Occipital lobe (tissue), 2 donors: ENCODE measurements around the gene AFDN. TPM values are rescaled to one million over a fixed set of nuclear protein-coding genes. Genes with fewer than 3 reads are reported as not detected.

Experiments used
- DNase-seq: peaks from one replicate; lab custom pipeline; 2025; lab: John Stamatoyannopoulos, UW
- total RNA-seq: library from RNA; depleted of rRNA; stranded (reverse); fragments of >200 nt; gene quantifications from one replicate; pipeline ENCODE4 v1.2.3, GENCODE V29; 2014

Gene AFDN
- total RNA-seq, 1 donor from 2014 or later: 237 TPM

- no peak for DNase-seq
Observed at GRCh38 chr6:167840526-167841179, 13.9 kb downstream of the AFDN start.

GRCh38 chr6:167841981-167842380 lies 15.3 kb downstream of the AFDN start:
- no peak for DNase-seq

- no peak for DNase-seq
Observed at GRCh38 chr6:167842457-167842856, 15.7 kb downstream of the AFDN start.

GRCh38 chr6:167843023-167843422 lies 16.3 kb downstream of the AFDN start:
- no peak for DNase-seq

- no peak for DNase-seq
Observed at GRCh38 chr6:167845856-167846255, 19.1 kb downstream of the AFDN start.

- no peak for DNase-seq
Observed at GRCh38 chr6:167846997-167847606, 20.4 kb downstream of the AFDN start.

- no peak for DNase-seq
Observed at GRCh38 chr6:167847936-167848335, 21.2 kb downstream of the AFDN start.

- no peak for DNase-seq
Observed at GRCh38 chr6:167848783-167849182, 22.1 kb downstream of the AFDN start.

- no peak for DNase-seq
Observed at GRCh38 chr6:167849846-167850459, 23.2 kb downstream of the AFDN start.

GRCh38 chr6:167850782-167851181 lies 24.1 kb downstream of the AFDN start:
- DNase-seq: no peak

GRCh38 chr6:167851370-167851952 lies 24.8 kb downstream of the AFDN start:
- DNase-seq: no peak

- no peak for DNase-seq
Observed at GRCh38 chr6:167855825-167856425, 29.2 kb downstream of the AFDN start.

- no peak for DNase-seq
Observed at GRCh38 chr6:167856474-167856873, 29.8 kb downstream of the AFDN start.

GRCh38 chr6:167856999-167857660 lies 30.4 kb downstream of the AFDN start:
- DNase-seq: no peak

- DNase-seq: no peak
Observed at GRCh38 chr6:167858086-167858591, 31.4 kb downstream of the AFDN start.

GRCh38 chr6:167858842-167859664 lies 32.3 kb downstream of the AFDN start:
- no peak for DNase-seq

GRCh38 chr6:167860550-167861226 lies 34.0 kb downstream of the AFDN start:
- DNase-seq: no peak

- no peak for DNase-seq
Observed at GRCh38 chr6:167861424-167861823, 34.7 kb downstream of the AFDN start.

- DNase-seq: no peak
Observed at GRCh38 chr6:167863897-167864296, 37.2 kb downstream of the AFDN start.

- no peak for DNase-seq
Observed at GRCh38 chr6:167866642-167867041, 39.9 kb downstream of the AFDN start.
